Lung (tissue), 16 donors: ENCODE data around the gene MYPOP. TPM values are rescaled to one million over a fixed set of nuclear protein-coding genes. Genes with fewer than 3 reads are reported as not detected.

Source experiments
- ATAC-seq: fragments of 200-7000 bp; cut with Tn5 transposase; one replicate; pipeline ENCODE4 v1.9.1; 2020; ENCODE audit warnings: moderate number of reproducible peaks; ENCODE audit not compliant: insufficient read depth, low FRiP score
- DNase-seq, 3 donors: peaks; one replicate each; pipeline ENCODE4 v3.0.0-alpha.2; 2013 to 2017
- H3K27ac ChIP-seq, 2 donors: one replicate each; pipeline ENCODE4 v1.5.1; 2013; ENCODE audit warnings: mild to moderate bottlenecking in 2 of 2, moderate library complexity in 2 of 2, control low read depth in 1 of 2, inconsistent platforms in 1 of 2, low read depth in 1 of 2, low read length in 1 of 2
- H3K27me3 ChIP-seq, 3 donors: one replicate each; pipeline ENCODE4 v1.5.1; 2013; ENCODE audit warnings: low read length in 2 of 3; ENCODE audit not compliant: control insufficient read depth in 3 of 3, insufficient read depth in 3 of 3
- H3K36me3 ChIP-seq, 4 donors: one replicate each; pipeline ENCODE4 v1.5.1; 2013; ENCODE audit warnings: low read length in 4 of 4, mild to moderate bottlenecking in 1 of 4, moderate library complexity in 1 of 4; ENCODE audit not compliant: control insufficient read depth in 4 of 4, insufficient read depth in 4 of 4
- H3K4me1 ChIP-seq, 5 donors: one replicate each; pipeline ENCODE4 v1.5.1; 2013; ENCODE audit warnings: low read length in 5 of 5, mild to moderate bottlenecking in 2 of 5, moderate library complexity in 1 of 5; ENCODE audit not compliant: control insufficient read depth in 5 of 5, insufficient read depth in 5 of 5
- H3K4me3 ChIP-seq: one replicate; pipeline ENCODE4 v1.5.1; 2013; ENCODE audit warnings: mild to moderate bottlenecking, control low read depth, moderate library complexity
- H3K9ac ChIP-seq, 2 donors: one replicate each; pipeline ENCODE4 v1.5.1; 2013; ENCODE audit warnings: low read length in 2 of 2, control low read depth in 1 of 2; ENCODE audit not compliant: insufficient read depth in 1 of 2
- H3K9me3 ChIP-seq, 4 donors: one replicate each; pipeline ENCODE4 v1.5.1; 2013; ENCODE audit warnings: low read length in 3 of 4, mild to moderate bottlenecking in 1 of 4, moderate library complexity in 1 of 4; ENCODE audit not compliant: control insufficient read depth in 4 of 4, insufficient read depth in 3 of 4
- WGBS, 2 donors: extraction: QIAGEN DNeasy Blood & Tissue Kit; methylation state at CpG; one replicate each; pipeline ENCODE4 v1.1.7; 2013; 5-methylcytosine and 5-hydroxymethylcytosine counted together
- long read RNA-seq, 5 donors: transcript quantifications; one replicate each; lab custom pipeline, GENCODE V29; 2026
- polyA plus RNA-seq, 2 donors: library from polyadenylated mRNA; stranded (reverse); fragments of 200-250 nt; gene quantifications; one replicate each; pipeline ENCODE4 v1.2.1, GENCODE V29; 2013
- total RNA-seq, 2 donors: library from RNA; depleted of rRNA in 1 of 2; stranded (reverse); fragments of >200 nt in 1 of 2; gene quantifications; one replicate each; pipeline ENCODE4 v1.2.1, GENCODE V29; 2014 to 2021
- TF ChIP-seq, protein P1 (sequence below): IDR thresholded peaks from 2 replicates; pipeline ENCODE4 v1.5.1; 2012; ENCODE audit warnings: mild to moderate bottlenecking; ENCODE audit errors: control extremely low read depth, extremely low read depth
- donor health status: control.
- donor health status: control.
- donor health status: Bipolar disorder and iron deficiency.
- donor health status: healthy.
- donor health status: DM: yes; HTN: yes; CAD: no.

Gene MYPOP, protein sequence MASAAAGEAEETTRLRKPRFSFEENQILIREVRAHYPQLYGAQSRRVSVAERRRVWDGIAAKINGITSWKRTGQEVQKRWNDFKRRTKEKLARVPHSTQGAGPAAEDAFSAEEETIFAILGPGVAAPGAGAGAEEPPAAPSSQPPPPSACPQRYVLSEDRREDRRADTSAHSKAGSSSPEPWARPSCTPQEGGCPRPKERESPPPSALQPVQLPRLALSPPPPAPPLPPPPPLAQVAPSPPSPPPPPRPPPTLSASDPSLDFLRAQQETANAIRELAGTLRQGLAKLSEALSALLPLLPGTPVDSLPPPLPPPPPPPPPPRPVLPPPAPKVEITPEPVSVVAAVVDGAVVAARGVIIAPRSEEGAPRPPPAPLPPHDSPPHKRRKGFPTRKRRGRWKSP
- total RNA-seq (1 to 10 TPM; 2.9 to 6.7 TPM), polyA plus RNA-seq (1 to 10 TPM; 3.8 to 5.3 TPM)
- long read RNA-seq, donor 1, transcript MYPOP-201 (3 exons, 1,890 nt): major isoform, 5 of 5 reads
- long read RNA-seq, donor 1, partial matches to known transcripts: 0 of 5 reads
- long read RNA-seq, donor 1, other reads (novel, unspliced or antisense): 0 of 5 reads
- long read RNA-seq, donor 2, partial matches to known transcripts: 0 of 4 reads
- long read RNA-seq, donor 2, other reads (novel, unspliced or antisense): 0 of 4 reads
- long read RNA-seq, donor 3, partial matches to known transcripts: 0 of 2 reads
- long read RNA-seq, donor 3, other reads (novel, unspliced or antisense): 0 of 2 reads
- long read RNA-seq, donor 4, partial matches to known transcripts: 0 of 2 reads
- long read RNA-seq, donor 4, other reads (novel, unspliced or antisense): 0 of 2 reads
- long read RNA-seq, donor 5, partial matches to known transcripts: 0 of 3 reads
- long read RNA-seq, donor 5, other reads (novel, unspliced or antisense): 0 of 3 reads

DNA sequence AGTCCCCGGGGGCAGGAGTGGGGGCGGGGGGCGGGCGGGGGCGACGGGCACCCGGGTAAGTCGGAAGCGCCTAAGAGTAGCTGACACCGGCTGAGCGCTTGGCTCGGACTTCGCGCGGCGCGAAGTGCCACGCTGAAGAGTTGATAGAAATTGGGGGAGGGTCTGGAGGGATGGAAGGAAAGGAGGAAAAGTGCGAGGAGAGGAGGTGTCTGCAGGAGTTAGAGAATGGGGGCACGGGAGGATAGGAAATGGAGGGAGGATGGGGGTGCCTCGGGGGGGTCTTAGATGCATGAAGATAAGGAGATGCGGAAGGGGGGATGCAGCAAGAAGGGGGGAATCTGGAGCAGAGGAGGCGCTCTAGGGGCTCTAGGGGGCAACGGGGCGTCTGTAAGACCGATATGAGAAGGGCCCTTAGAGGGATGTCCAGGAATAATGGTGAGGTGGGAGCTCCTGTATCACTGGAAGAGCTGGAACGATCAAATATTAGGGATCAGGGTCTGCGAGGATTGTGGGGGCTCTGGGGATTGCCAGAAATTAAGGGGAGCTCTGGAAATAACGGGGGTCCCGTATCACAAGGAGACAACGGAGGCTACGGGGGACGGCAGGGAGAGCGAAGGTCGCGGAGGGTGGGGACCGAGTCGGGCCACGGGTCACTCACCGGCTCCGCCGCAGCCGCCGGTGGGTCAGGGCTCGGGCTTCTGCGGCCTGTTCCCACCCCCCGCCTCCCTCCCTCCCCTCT lies at the start of gene MYPOP:
TSS of gene MYPOP (minus strand) at position 702 of the 739 bp plus-strand sequence. CDS start 840 bp downstream, outside the sequence.
- Histone ChIP-seq H3K4me1 (peaks cover 0 to 14% (median 6%) of the 10 kb centered on the region in 5 donors), H3K27me3 (no peaks in the 10 kb centered on the region), H3K27ac (peak within 1 kb of the TSS; percentile 62 to 64), H3K9ac (peak within 1 kb of the TSS in 1 of 2 donors; percentile 81), H3K4me3 (peak within 1 kb of the TSS; percentile 76), H3K9me3 (no peaks in the 10 kb centered on the region), H3K36me3 (peaks cover 2 to 8% (median 5%) of the 10 kb centered on the region in 4 donors)
- ATAC-seq (no peak), DNase-seq (peak; percentile 31 to 59 (median 42))
- TF ChIP-seq, protein P1, sequence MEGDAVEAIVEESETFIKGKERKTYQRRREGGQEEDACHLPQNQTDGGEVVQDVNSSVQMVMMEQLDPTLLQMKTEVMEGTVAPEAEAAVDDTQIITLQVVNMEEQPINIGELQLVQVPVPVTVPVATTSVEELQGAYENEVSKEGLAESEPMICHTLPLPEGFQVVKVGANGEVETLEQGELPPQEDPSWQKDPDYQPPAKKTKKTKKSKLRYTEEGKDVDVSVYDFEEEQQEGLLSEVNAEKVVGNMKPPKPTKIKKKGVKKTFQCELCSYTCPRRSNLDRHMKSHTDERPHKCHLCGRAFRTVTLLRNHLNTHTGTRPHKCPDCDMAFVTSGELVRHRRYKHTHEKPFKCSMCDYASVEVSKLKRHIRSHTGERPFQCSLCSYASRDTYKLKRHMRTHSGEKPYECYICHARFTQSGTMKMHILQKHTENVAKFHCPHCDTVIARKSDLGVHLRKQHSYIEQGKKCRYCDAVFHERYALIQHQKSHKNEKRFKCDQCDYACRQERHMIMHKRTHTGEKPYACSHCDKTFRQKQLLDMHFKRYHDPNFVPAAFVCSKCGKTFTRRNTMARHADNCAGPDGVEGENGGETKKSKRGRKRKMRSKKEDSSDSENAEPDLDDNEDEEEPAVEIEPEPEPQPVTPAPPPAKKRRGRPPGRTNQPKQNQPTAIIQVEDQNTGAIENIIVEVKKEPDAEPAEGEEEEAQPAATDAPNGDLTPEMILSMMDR: no peak
- WGBS, 2 donors: 1% methylated on average over 37 to 47 of the region's 47 CpGs

- Histone ChIP-seq H3K4me3 (no peak overlapping the region), H3K36me3 (peaks cover 0 to 2% (median 0%) of the 10 kb centered on the region in 4 donors), H3K27me3 (peaks cover 0 to 3% (median 0%) of the 10 kb centered on the region in 3 donors), H3K9ac (no peak overlapping the region), H3K27ac (no peak overlapping the region), H3K9me3 (no peaks in the 10 kb centered on the region), H3K4me1 (peaks cover 0 to 3% (median 0%) of the 10 kb centered on the region in 5 donors)
- no peak for ATAC-seq
- TF ChIP-seq, protein P1: no peak
- WGBS, 2 donors: 91 to 95% methylated on average over 1 of the region's 1 CpG
- no peak for DNase-seq
Observed at GRCh38 chr19:45947926-45948325, 45.5 kb upstream of the MYPOP start.

DNA sequence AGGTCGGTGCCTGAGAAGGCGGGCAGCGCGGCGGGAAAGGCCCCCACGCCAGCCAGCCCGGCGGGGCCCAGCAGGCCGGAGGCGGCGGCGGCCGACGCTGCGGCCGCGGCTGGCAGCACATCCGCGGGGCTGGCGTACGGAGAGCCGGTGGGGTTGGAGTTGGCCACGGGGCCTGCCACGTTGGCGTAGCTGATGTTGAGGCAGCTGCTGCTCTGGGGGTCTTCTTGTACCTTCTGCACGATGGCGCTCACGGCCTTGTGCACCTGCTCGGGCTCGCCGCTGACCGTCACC lies 38.0 kb upstream of the MYPOP start:
- DNase-seq: no peak
- ATAC-seq: no peak
- Histone ChIP-seq H3K27me3 (peaks cover 0 to 34% (median 18%) of the 10 kb centered on the region in 3 donors), H3K9me3 (peaks cover 0 to 3% (median 0%) of the 10 kb centered on the region in 4 donors), H3K4me3 (no peak overlapping the region), H3K4me1 (peaks cover 0 to 6% (median 0%) of the 10 kb centered on the region in 5 donors), H3K36me3 (peaks cover 0 to 7% (median 0%) of the 10 kb centered on the region in 4 donors), H3K27ac (no peak overlapping the region), H3K9ac (no peak overlapping the region)
- TF ChIP-seq, protein P1: no peak
- WGBS, 2 donors: 65 to 76% methylated on average over 32 of the region's 32 CpGs
